GM11168 (cell line): ENCODE measurements around the gene BRD8.
"Not testable (repeated sequence)": the region's sequence is repeated elsewhere in the genome, so short reads cannot be mapped to it uniquely, and the experiment has no call there.

Source experiments
- in situ Hi-C: fragments of 300-500 bp; cut with MboI; formaldehyde crosslinking; loops from one replicate; pipeline ENCODE4 v1.12.0; 2022; ENCODE audit warnings: low sequenced_read_pairs; ENCODE audit not compliant: unreplicated experiment

Gene BRD8, protein sequence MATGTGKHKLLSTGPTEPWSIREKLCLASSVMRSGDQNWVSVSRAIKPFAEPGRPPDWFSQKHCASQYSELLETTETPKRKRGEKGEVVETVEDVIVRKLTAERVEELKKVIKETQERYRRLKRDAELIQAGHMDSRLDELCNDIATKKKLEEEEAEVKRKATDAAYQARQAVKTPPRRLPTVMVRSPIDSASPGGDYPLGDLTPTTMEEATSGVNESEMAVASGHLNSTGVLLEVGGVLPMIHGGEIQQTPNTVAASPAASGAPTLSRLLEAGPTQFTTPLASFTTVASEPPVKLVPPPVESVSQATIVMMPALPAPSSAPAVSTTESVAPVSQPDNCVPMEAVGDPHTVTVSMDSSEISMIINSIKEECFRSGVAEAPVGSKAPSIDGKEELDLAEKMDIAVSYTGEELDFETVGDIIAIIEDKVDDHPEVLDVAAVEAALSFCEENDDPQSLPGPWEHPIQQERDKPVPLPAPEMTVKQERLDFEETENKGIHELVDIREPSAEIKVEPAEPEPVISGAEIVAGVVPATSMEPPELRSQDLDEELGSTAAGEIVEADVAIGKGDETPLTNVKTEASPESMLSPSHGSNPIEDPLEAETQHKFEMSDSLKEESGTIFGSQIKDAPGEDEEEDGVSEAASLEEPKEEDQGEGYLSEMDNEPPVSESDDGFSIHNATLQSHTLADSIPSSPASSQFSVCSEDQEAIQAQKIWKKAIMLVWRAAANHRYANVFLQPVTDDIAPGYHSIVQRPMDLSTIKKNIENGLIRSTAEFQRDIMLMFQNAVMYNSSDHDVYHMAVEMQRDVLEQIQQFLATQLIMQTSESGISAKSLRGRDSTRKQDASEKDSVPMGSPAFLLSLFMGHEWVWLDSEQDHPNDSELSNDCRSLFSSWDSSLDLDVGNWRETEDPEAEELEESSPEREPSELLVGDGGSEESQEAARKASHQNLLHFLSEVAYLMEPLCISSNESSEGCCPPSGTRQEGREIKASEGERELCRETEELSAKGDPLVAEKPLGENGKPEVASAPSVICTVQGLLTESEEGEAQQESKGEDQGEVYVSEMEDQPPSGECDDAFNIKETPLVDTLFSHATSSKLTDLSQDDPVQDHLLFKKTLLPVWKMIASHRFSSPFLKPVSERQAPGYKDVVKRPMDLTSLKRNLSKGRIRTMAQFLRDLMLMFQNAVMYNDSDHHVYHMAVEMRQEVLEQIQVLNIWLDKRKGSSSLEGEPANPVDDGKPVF

DNA sequence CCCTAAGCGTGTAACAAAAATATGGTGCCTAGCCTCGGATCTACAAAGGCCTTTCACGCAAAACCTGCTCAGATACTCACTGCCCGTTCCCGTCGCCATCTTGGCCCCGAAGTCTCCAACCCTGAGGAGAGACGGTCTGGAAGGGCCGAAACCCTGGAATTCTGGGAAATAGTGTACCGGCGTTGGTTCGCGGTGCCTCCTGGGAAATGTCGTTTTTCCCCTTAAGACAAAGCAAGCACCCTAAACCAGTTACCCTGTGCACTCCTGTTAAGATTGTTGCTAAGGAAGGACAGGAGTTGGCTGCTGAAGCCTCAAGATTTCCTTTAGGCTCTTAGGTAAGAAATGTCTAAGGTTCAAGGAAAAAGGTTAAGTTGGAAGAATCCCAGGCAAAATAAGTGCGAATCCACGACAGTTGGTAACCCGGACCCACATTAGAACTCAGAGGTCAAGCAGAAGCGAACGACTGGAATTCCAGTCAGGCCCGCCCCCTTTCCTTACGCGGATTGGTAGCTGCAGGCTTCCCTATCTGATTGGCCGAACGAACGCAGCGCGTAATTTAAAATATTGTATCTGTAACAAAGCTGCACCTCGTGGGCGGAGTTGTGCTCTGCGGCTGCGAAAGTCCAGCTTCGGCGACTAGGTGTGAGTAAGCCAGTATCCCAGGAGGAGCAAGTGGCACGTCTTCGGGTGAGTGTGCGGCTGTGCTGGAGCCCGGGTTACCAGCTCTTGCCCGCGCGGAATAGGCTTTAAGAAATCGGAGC, at the start of gene BRD8, which contains the start of gene KIF20A:
Gene BRD8 (minus strand): TSS at position 115 of the 761 bp plus-strand sequence. CDS start 16 bp downstream, at position 99.
Gene KIF20A (plus strand): TSS at position 597 of the 761 bp plus-strand sequence. CDS start 569 bp downstream, outside the sequence.
- in situ Hi-C loops: no loop called here

GRCh38 chr5:138226910-138227309, 48.5 kb upstream of the BRD8 start:
- in situ Hi-C loops: no loop called here

- in situ Hi-C loops: no loop called here
Measured at GRCh38 chr5:138224712-138225111, 46.3 kb upstream of the BRD8 start.

GRCh38 chr5:138223532-138223931, 45.1 kb upstream of the BRD8 start:
- in situ Hi-C loops: no loop called here

- in situ Hi-C loops: no loop called here
Measured at GRCh38 chr5:138216799-138217198, 38.4 kb upstream of the BRD8 start.

DNA sequence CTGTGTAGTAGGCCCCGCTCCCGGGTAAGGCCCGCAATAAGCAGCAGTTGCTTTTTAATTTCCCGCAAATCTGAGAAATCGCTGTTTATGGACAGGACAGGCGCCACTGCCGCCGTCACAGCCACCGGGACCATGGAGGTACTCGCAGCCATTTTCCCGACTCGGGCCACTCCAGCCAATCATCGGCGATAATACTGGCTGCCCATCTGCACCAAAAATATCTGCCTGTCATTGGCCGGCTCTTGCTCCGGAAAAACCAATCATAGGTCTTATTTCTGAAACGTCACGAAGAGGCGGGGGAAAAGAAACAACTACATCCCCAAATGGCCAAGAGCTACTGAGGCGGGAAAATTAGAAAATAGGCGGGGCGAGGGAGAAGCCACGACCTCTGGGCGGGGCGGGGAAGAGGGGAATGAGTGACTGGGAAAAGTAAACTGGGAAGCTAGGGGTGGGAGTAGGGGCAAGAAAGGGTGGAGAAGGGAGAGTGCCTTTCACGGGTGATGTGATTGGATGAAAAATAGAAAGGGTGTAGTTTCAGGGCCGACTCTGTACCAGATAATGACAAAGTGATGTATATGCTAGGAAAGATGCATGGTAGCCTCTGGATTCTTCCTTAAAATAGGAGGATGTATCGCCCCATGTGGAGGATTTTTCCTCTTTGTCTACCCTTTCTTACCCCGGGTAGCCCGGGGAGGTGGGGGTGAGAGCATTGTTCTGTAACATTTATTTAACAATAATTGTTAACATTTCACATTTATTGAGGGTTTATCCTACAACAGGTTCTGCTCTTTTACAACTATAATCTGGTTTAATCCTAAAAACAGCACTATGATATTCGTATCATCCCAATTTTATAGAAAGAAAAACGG, 35.0 kb upstream of the BRD8 start, which contains the start of gene CDC23:
Gene CDC23 (minus strand): TSS at position 163 of the 869 bp plus-strand sequence. CDS start 11 bp downstream, at position 152.
- in situ Hi-C loops: no loop called here

DNA sequence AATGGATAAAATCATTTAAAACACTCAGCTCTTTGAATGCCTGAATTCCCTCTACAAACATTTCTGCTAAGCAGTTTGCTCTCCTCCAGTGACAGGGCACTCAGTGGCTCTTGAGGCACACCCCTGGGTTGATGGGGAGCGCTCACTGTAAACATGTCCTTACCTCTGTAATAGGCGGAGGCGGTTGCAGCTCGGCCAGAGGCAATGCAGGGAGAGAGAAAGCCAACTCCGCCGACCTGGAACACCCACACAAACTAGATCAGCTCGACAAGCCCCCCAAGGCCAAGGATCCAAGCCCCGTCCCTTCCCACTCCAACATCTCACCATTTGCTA, 34.4 kb upstream of the BRD8 start:
- in situ Hi-C loops: no loop called here

DNA sequence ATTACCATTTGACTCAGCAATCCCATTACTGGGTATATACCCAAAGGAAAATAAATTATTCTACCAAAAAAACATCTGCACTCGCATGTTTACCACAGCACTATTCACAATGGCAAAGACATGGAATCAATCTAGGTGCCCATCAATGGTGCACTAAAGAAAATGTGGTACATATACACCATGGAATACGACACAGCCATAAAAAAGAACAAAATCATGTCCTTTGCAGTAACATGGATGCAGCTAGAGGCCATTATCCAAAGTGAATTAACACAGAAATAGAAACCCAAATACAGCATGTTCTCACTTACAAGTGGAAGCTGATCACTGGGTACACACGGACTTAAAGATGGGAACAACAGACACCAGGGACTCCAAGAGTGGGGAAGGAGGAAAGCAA, 32.6 kb upstream of the BRD8 start:
- in situ Hi-C loops: no loop called here

GRCh38 chr5:138193859-138194258, 15.4 kb upstream of the BRD8 start:
- in situ Hi-C loops: not testable (repeated sequence)

DNA sequence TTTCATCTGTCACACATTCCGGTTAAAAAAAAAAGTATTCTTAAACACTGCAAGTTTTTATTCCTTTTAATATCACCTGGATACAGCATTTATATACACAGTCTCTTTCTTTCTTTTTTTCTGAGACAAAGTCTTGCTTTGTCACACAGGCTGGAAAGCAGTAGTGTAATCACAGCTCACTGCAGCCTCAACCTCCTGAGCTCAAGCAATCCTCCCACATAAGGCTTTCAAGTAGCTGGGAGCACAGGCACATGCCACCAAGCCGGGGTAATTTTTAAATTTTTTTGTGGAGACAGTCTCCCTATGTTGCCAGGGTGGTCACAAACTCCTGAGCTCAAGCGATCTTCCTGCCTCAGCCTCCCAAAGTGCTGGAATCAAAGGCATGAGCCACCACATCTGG, 14.4 kb upstream of the BRD8 start:
- in situ Hi-C loops: no loop called here

- in situ Hi-C loops: no loop called here
Measured at GRCh38 chr5:138188626-138189025, 10.2 kb upstream of the BRD8 start.

DNA sequence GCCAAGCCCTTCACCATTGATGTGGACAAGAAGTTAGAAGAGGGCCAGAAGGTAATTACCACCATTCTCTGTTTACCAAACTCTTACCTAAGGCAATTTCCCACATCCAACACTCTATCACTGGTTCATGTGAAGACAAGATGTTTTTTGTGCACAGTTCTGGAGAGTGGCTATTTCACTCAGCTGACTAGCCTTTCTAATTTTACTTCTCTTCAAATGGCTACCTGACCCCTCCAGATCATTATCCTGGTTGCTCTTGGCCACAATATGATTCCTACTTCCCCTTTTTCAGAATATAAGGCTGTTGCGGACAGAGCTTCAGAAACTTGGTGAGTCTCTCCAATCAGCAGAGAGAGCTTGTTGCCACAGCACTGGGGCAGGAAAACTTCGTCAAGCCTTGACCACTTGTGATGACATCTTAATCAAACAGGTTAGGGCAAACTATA, 7.6 kb upstream of the BRD8 start:
- in situ Hi-C loops: no loop called here

DNA sequence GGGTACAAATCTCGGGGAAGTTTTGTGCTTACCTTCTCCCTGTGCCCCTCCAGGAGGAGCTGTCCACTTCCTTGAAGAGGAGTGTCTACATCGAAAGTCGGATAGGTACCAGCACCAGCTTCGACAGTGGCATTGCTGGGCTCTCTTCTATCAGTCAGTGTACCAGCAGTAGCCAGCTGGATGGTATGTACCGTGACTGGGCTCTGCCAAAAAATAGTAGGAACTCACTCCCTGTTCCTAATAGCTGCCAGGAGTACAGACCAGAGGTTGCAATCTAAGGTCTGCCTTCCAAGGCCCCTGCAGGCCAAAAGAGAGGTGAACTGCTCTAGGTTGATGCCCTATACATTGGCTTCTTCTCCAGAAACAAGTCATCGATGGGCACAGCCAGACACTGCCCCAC, 4.4 kb upstream of the BRD8 start:
- in situ Hi-C loops: no loop called here

DNA sequence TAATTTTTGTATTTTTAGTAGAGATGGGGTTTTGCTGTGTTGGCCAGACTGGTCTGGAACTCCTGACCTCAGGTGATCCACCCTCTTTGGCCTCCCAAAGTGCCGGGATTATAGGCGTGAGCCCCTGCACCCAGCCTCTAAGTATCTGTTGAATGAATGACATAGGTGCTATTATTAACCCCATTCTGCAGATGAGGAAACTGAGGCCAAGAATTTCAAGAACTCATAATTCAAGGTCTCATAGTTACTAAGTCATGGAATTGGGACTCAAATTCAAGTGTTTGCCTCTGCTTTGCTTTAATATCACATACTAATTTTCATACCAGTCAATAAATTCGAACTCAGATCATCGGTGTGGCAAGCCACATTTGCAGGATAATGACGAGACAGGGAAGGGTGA, 2.4 kb upstream of the BRD8 start:
- in situ Hi-C loops: no loop called here

- in situ Hi-C loops: no loop called here
Measured at GRCh38 chr5:138180183-138180782, 1.9 kb upstream of the BRD8 start.

DNA sequence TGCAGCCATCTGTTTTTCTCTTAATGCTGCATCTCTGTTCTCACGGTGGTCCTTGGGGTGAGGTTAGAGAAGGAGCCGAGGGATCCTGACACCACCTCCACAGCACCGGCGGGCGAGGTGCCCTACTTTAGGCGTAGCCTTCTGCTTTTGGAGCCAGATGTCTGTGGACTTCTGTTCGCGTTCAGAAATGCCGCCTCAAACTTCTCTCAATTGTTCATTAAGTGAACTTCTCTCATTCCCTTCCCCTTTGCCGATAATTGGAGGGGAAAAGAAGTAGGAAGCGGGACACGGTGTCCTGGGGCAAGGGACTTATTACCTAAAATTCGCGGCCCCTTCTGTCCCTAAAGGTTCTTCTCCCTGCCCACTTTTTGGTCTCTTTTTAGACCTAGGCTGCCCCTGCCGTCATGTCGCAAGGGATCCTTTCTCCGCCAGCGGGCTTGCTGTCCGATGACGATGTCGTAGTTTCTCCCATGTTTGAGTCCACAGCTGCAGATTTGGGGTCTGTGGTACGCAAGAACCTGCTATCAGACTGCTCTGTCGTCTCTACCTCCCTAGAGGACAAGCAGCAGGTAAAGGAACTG, 937 bp upstream of the BRD8 start:
- in situ Hi-C loops: no loop called here

- in situ Hi-C loops: no loop called here
Measured at GRCh38 chr5:138177941-138178515, 402 bp downstream of the BRD8 start.

GRCh38 chr5:138170299-138170698, 8.1 kb downstream of the BRD8 start:
- in situ Hi-C loops: no loop called here
